ENCODE measurements around the gene SLC38A10.

Gene SLC38A10

GRCh38 chr17:81271226-81271625 lies 23.9 kb downstream of the SLC38A10 start:
- no peak for DNase-seq (ENCODE audit: low spot score)
- no peak for TF ChIP-seq CTCF (IDR thresholded peaks at IDR 0.05; ENCODE audit: extremely low read depth, insufficient read depth, missing control alignments)
- in situ Hi-C loops (cut with MboI; ENCODE audit: low pct_unique_long_range_greater_than_20kb, low sequenced_read_pairs, unreplicated experiment): no loop called here

DNA sequence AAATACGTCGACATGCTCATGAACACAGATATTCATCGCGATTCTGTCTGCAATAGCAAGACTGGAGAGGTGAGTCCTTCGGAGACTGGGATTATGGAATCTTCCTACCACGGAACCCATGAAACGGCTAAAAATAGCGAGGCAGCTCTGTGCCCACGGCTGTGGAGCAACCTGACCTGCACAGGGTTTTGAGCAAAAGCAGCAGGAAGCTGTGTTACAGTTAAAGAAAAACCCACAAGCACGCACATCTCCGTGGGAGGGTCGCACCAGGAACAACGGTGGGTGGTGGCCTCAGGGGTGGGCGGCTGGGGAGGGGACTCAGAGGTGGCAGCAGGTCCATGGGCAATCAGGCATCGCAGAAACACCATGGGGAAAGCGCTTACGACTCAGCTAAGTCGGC lies 24.8 kb downstream of the SLC38A10 start:
- in situ Hi-C loops (cut with MboI; ENCODE audit: low pct_unique_long_range_greater_than_20kb, low sequenced_read_pairs, unreplicated experiment): no loop called here
- no peak for TF ChIP-seq CTCF (IDR thresholded peaks at IDR 0.05; ENCODE audit: extremely low read depth, insufficient read depth, missing control alignments)
- no peak for DNase-seq (ENCODE audit: low spot score)

DNA sequence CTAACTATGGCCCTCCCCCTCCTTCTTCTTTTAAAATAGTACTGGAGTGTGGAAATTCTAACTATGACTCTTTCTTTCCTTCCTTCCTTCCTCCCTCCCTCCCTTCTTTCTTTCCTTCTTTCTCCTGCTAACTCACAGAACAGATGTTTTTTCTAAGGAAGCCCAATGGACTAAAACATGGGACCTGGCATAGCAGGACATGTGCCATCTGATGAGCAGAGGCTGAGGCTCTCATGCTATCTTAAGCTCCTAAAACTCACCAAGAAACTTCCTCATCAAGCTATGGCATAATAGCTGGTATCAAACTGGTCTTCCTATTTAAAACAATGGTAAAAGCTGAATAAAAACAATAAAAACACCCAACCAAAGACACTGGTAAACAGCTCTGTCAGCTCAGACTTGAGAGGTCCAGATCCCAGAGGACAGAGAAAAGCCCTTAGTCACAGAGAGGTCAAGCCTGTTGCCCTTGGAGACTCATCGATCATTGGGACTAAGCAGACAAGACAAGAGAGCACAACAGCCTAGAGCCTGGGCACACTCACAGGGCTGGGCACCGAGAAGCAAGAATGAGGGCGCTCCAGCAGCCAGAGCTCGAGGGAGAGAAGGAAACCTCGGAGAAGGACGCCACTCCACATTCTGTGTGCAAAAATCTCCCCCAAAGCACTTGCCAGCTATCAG lies 27.6 kb downstream of the SLC38A10 start:
- in situ Hi-C loops (cut with MboI; ENCODE audit: low pct_unique_long_range_greater_than_20kb, low sequenced_read_pairs, unreplicated experiment): no loop called here
- TF ChIP-seq CTCF (IDR thresholded peaks at IDR 0.05; ENCODE audit: extremely low read depth, insufficient read depth, missing control alignments): no peak
- no peak for DNase-seq (ENCODE audit: low spot score)

DNA sequence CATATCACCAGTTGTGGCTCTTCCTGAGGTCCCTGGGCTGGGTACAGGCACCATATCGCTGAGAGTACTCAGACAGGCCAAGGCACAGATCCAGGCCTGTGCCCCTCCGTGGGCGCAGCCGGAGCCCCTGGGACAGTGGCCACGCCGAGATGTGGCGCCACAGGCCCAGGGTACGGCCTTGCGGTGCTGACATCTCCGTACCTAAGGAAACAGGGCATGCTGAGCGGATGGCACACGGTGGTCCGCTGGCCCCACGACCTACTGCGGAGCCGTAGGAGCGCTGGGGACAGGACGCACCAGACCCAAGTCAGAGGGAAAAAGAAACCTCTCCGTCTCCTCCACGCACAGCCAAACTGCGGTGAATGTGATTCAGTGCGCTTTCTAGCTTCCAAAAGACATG lies 29.5 kb downstream of the SLC38A10 start:
- no peak for DNase-seq (ENCODE audit: low spot score)
- no peak for TF ChIP-seq CTCF (IDR thresholded peaks at IDR 0.05; ENCODE audit: extremely low read depth, insufficient read depth, missing control alignments)
- in situ Hi-C loops (cut with MboI; ENCODE audit: low pct_unique_long_range_greater_than_20kb, low sequenced_read_pairs, unreplicated experiment): no loop called here

GRCh38 chr17:81264640-81265039 lies 30.5 kb downstream of the SLC38A10 start:
- DNase-seq (ENCODE audit: low spot score): no peak
- TF ChIP-seq CTCF (IDR thresholded peaks at IDR 0.05; ENCODE audit: extremely low read depth, insufficient read depth, missing control alignments): no peak
- in situ Hi-C loops (cut with MboI; ENCODE audit: low pct_unique_long_range_greater_than_20kb, low sequenced_read_pairs, unreplicated experiment): no loop called here

DNA sequence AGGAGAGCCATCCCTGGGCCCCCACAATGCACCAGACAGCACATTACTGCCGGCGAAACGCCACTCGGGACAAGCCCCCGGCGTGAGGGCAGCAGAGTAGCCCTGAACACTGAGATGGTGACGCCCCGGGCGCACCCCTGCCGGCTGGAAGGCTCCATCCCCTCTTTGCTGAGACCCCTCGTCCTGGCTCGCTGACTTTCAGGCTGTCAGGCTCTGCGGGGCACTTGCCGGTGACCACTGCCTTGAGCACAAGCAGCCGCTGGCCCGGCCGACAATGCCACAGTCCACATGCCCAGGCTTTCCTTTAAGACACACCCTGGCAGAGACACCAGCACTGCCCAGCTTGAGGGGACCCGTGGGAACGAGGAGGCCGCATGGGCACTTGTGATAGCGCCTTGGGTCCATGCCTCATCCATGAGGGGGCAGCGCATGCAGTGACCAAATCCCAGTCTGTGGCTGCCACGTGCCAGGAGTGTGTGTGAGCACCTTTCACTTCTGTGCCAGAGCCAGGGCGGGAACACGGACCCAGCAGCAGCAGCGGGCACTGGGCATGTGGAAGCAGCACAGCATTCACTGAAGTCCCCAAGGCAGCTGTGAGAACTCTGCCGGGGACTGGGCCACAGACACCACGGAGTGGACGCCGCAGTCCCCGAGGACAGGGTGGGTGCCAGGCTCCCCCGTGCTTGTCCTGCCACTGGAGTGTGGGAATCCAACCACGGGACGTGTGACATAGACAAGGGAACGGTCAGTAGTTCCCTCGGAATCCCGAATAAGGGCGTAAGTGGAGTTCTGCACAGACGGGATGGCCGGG lies 31.5 kb downstream of the SLC38A10 start:
- no peak for TF ChIP-seq CTCF (IDR thresholded peaks at IDR 0.05; ENCODE audit: extremely low read depth, insufficient read depth, missing control alignments)
- in situ Hi-C loops (cut with MboI; ENCODE audit: low pct_unique_long_range_greater_than_20kb, low sequenced_read_pairs, unreplicated experiment): no loop called here
- no peak for DNase-seq (ENCODE audit: low spot score)
